Stimulated activated CD8-positive, alpha-beta memory T cell treated with anti-CD3 and anti-CD28 coated beads, Interleukin-15, amount 100 ng/mL, for 4 hours (primary cell): ENCODE measurements around the gene ISM1.
"Not testable (repeated sequence)": the region's sequence is repeated elsewhere in the genome, so short reads cannot be mapped to it uniquely, and the experiment has no call there.

Source experiments
- DNase-seq, 2 donors: peaks; one replicate each; pipeline ENCODE4 v3.0.0-alpha.2; 2020; ENCODE audit warnings: low read depth in 2 of 2

The ISM1 gene

DNA sequence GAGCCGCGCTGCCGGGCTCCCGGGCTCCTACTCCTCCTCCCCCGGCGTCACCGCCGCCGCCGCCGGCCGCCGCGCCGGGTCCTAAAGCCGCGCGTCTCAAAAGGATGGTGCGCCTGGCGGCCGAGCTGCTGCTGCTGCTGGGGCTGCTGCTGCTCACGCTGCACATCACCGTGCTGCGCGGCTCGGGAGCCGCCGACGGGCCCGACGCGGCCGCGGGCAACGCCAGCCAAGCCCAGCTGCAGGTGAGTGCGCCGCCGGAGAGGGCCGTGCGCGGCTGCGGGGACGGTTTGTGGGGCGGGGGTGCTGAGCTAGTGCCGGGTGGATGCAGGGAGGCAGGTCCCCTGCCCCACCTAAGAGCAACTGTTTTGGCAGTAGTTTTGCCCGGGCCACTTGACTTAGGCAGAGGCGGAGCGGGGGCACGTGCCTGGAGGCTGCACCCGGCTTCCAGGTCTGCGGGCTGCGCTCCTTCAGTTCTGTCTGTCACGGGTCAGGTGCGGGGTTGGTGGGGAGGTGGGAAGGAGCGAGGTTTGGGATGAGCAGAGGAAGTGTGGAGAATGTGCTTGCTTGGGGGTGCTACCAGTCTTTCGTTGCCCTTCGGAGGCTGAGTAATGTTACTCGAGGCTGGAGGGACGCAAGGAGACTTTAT, 722 bp downstream of the ISM1 start:
- peak; percentile 14 to 32 for DNase-seq

DNA sequence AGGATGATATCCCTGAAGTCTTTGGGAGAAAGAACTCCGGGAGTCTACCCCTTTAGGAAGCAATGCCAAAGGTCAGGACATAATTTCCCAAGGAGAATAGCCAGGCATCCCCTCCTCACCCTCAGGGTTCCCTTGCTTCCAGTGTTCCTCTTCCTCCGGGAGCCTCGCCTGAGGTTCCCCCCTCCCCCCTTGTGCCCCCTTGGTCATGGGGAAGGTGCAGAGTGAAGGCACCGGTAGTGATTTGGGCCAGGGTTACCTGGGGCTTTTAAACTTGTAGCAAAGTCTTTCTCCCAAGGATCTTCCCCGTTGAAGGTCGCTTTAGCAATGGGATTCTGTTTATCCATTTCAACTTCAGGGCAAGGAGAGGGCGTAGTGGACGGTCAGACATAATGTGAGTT, 1.2 kb downstream of the ISM1 start:
- no peak for DNase-seq

DNA sequence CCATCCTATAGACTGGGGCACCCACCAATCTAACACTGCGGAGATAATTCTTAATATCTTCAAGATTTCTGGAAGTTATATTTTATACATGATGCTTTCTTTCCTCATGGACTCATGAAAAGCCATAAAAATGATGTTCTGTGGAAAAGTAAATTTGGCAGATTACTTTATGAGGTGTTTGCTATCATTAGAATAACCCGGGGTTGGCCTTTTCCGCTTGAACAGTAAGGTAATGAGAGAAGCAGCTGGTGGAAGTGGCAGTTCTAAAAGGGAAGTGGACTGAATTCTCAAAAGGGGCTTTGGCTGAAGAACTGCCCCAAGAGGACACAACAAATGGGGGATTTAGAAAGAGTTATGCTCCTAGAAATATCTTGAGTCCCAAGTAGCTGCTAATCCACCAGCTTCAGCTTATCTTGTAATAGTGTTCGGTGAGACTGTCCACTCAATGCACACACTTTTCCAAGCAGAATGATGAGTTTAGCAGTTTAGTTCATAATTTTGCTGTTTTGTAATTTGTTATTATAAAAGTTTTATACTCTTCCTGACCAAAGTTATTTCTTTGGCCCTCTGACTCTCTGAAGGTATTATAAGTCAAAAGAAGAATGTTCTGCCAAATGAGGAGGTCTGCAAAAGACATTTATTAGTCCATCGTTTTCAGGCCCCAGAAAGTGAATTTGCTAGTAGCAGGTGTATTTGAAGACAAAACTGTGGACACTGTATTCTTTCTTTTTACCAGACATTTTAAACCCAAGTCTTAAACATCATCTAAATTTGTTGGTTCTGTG, 2.9 kb downstream of the ISM1 start:
- DNase-seq: no peak

DNA sequence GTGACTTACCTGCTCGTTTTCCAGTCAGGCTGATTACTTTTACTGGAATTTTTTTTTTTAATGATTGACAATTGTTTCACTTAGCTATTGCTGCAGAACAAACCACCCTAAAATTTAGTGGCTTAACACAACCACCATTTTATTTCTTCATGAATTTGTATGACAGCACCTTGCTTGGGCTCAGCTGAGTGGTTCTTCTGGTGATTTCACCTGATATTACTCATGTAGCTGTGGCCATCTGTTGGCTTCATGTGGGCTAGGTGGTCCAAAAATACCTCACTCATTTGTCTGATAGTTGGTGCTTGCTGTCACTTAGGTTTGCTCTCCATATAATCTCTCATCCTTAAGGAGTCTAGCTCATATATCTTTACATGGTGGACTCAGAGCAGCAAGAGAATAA, 5.3 kb downstream of the ISM1 start:
- DNase-seq: no peak

DNA sequence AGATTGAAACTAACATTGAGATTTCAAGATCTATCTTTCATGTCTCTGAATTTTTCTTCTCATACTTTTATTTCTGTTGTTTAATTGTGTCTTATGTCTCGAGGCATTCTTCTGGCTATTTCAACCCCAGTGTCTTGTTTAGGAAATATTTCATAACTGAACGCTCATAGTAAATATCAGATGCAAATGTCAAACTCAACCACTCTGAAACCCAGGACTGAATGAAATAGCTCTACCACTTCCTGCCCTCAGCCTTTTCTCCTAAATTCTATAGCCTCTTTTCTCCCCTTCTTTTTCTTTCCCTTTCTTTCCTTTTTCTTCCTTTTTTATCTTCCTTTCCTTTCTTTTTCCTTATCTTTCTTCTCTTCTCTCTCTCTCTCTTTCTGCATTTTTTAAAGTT, 7.7 kb downstream of the ISM1 start:
- no peak for DNase-seq

DNA sequence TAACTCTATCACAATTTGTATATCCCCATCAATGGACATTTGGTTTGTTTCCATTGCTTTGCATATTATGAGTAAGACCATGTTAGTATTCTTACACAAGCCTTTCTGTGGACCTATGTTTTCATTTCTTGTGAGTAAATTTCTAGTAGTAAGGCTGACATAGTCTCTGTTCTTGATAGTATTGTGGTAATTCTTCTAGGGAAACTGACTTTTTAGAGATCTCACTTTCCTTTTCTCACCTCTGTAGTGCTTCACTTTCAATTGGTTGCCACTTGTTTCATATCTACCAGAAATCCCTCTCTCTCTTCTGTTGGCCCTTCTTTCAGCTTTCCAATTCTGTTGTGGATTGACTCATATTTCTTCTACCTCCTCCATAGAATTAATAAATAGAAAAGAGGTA, 8.5 kb downstream of the ISM1 start:
- no peak for DNase-seq

DNA sequence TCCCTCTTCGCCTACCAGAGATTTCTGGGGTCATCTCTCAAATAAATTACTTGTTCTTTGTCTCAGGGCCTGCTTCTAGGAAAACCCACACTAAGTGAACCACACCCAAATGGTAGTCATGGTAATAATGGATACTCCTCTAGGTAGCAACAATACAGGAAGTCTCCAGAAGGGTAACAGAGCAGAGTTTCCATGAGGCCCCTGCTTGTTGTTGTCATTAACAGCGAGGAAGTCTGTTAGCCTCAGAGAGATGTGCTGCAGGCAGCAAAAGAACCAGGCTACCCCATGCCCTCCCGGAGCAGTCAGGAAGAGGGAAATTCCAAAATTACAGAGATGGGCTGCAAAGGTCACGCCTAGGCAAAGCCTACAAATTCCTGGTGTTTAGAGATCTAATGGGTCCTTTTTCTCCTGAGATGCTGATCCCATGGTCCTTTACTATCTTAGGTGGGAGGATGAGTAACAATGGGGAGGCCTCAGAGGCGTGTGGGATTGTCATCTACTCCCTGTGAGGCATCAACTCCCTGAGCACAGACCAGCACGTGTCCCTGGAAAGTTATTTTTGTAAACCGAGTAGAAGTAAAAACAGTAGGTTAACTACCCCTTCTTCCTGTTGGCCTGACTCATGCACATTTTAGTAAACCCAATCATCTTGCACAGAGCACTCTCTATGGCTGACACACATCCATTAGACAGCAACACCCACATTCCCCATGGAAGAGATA, 10.1 kb downstream of the ISM1 start:
- DNase-seq: peak in 1 of 2 donors; percentile 18

DNA sequence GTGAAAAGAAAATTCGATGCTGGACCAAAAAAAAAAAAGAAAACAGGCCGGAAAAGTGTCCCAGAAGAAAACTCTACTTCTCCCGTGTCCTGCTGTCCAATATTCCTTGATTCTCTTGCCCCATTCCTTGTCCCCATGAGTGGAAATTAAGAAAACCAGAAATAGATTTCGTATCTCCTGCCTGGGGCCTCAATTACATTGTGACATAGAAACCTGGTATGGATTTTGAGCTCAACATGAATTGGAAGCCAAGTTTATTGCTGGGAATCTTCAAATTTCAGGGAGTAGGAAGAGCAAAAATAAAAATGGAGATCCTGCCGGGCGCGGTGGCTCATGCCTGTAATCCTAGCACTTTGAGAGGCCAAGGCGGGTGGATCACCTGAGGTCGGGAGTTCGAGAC, 11.9 kb downstream of the ISM1 start:
- no peak for DNase-seq

DNA sequence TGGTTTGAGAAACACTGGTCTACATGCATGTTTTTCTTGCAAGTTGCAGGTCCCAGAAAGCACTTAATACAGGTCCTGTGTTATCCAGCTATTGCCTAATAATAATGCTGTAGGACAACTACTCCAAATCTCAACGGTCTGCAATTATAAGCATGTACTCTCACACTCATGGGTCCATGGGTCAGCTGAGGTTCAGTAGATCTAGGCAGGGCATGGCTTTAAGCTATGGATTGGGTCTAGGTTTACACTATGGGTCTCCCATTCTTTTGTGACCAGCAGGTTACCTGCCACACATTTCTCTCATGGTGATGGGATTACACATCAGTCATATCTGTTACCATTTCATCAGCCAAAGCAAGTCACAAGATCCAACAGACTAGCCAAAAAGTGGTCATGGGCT, 13.9 kb downstream of the ISM1 start:
- no peak for DNase-seq

DNA sequence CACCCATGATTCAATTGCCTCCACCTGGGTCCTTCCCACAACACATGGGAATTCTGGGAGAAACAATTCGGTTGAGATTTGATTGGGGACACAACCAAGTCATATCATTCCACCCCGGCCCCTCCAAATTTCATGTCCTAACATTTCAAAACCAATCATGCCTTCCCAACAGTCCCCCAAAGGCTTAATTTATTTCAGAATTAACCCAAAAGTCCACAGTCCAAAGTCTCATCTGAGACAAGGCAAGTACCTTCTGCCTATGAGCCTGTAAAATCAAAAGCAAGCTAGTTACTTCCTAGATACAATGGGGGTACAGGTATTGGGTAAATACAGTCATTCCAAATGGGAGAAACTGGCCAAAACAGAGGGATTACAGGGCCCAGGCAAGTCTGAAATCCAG, 15.3 kb downstream of the ISM1 start:
- DNase-seq: not testable (repeated sequence)

DNA sequence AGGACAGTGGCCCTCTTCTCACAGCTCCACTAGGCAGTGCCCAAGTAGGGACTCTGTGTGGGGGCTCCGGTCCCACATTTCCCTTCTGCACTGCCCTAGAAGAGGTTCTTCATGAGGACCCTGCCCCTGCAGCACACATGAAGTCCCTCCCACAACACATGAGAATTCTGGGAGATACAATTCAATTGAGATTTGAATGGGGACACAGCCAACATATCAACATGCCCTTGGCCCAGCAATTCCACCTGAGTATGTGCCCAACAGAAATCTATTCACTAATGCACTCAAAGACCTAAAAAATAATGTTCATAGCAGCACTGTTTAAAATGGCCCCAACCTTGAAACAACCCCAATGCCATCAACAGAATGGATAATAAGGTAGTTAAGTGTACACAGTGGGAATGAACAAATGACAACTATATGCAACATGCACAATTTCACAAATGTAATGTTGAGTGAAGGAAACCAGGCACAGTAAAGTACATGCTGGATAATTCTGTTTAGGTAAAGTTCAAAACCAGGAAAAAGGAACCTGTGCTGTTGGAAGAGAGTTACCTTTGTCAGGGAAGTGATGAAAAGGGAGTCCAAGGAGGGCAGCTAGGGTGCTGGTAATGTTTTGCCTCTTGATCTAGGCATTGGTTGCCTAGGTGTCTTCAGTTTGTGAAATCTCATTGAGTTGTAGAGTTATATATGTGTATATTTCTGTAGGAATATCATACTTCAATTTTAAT, 16.1 kb downstream of the ISM1 start:
- no peak for DNase-seq

DNA sequence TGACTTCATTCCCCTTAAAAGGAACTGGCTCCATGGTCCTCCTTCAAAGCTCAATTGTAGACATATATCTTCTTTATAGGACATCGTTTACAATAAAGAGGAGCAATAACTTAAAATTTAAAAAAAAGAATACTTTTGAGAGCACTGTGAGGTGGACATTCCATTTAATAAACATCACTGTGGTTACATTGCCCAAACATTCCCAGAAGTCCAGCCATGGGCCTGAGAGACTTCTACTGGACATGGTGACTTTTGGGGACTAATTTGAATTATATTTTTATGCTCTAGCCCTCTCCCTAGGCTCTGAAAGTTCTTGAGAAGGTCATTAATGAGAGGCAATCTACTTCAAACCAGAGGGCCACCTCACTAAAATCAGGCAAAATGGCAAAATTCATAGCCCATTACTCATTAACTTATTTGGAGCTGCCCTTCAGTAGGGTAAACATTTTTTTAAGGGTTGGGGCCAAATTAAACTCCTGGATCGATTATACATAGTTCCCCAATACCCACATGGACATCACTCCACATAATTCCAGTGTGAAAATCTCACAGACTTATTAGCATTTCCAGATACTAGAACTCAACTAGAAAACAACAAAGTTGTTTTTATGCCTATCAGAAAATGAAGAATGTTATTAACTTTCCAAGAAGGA, 17.1 kb downstream of the ISM1 start:
- no peak for DNase-seq

DNA sequence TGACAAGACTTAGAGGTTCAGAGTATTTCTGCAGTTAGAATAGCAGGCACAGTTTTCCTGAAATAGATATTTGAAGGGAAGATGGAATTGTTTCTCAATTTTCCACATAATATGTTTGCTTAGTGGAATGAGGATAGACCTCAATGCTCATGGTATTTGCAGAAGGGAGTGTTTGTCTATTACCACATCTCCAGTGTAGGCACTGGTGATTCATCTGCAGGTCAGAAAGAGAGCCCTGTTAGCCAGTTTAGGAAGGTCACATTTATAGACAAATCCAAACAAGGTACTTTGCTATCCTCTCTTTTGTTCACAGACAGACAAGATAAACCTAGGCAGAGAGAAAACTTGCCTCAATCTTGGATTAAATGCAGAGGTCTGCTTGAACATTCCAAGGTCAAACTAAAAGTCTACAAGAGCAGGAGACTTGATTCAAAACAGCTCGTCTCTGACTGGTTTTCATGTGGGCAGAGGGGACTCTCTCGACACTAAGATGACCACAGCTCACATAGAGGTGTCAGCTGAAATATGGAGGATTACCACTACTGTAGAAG, 22.8 kb downstream of the ISM1 start:
- no peak for DNase-seq

DNA sequence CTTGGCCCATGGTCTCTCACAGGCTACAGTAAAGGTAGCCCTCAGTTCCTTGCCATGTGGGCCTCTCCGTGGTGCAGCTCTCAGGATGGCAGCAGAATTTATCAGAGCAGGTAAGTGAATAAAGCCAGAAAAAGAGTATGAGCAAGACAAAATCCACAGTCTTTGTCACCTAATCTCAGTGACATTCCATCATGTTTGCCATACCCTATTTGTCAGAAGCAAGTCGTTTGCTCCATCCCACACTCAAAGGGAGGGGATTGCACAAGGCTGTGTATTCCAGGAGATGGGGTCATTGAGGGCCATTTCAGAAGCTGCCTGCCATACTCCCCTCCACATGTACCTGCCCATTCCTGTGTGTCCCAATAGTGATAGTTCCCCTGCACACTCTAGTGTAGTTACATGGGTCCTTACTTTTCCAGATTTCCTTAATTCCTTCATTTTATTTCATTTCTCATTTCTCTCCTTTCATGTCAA, 24.2 kb downstream of the ISM1 start:
- no peak for DNase-seq

DNA sequence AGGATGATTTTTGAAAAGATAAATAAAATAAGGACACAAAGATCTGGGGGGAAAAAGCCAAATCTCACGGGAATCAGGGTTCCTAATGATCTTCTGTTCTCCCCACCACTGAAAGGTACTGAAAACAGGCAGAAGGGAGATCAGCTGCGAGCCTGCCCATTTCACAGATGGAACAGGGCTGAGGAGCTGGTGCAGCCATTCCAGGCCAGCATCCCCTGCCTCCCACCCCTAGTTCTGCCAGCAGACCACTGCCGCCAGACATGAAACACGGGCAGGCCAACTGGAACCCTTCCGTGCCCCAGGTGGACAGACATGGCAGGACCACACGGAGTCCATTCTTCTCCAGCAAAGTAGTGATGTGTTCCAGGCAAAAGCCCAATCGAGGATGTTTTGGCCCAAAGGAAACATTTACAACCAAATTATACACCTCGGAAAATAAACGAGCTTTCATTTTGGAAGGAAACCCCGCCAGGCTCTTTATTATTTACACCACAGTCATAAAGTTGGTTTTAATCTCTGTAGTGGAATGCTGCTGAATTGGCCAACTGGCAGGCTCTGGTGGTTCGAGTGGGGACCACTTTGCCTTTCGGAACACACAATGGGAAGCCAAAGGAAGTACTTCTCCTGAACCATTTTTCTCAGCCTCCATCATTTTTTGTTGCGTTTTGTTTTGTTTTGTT, 28.2 kb downstream of the ISM1 start:
- no peak for DNase-seq

DNA sequence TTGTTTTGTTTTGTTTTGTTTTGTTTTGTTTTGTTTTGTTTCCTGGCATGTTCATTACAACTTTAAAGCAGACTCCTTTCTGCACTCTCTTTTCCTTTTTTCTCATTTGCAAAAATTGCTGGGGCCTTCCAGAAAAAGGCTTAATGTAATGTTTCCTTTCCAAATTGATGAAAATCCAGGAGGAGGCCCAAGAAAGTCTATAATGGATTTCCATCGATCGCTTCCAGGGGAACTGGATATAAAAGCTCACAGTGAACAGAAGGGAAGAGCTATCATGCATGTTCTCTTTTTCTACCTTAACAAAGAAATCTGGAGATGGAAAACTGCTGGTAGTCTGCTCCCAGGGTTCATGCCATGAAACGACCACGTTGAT, 28.7 kb downstream of the ISM1 start:
- no peak for DNase-seq

DNA sequence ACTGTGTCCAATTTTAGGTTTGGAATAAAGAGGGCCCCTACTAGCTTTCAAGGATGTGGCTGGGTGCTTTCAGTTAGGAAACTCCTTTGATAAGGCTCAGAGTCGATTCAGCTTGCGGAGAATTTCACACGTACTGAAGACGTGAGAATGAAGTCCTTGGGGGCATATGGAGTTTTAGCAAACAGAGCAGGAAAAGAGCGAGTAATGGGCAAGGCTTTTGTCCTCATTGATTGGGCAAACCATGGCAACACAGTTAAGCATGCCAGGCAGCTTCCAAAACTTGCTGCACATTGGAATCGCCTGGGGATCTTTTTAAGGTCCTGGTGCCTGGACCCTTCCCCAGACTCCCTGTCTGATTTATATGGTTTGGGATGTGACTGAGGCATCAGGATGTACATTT, 29.2 kb downstream of the ISM1 start:
- DNase-seq: no peak

DNA sequence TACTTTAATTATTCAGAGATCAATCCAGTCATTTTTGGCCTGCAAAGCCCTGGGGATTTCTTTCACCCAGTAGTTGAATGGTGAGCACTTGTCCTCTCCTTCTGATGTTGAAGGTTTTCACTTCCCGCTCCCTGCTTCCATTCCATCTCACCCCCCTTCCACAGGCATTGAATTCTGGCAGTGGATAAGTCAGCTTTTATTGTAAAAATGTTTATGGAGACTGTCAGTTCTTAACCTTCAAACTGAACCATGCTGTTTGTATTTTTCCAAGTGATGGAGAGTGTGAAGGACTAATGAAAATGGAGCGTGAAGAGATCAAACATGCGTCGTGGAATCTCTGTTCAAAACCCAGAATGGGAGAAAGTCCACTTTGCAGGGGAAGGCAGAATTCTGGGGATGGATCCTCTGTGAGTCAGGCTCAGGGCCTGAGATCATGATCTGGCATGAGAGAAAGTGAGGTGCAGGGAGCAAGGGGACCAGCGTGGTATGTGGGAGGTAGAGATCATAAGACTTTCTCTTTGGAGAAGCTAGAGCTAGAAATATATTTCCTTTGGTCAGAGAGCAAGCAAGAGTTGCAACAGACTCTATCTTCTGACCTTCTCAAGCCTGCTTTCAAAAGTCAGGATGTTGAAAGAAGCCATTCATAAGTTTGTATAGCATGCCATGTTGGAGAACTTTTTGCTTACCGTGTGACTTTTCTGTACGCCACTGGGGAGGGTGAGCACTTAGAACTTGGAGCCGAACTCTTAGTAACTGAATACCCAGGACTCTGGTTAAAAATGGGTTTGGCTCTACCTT, 30.2 kb downstream of the ISM1 start:
- no peak for DNase-seq

DNA sequence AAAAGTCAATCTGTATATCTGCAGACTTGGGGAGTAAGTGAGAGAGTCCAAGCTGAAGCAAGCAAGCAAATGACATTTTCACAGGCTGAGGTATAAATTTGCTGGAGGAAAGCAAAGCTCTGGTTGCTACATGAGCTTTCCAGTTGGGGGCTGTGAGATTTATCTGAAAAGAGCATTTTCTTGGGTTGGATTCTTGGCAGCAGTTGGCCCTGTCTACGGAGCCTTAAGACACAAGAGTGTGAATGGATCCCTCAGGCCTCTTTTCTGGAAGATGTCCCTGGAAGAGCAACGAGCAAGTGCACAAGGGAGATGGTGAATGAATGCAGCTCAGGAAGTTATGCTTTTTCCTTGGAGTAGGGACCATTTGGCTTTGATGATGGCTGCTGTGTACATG, 30.8 kb downstream of the ISM1 start:
- DNase-seq: no peak

DNA sequence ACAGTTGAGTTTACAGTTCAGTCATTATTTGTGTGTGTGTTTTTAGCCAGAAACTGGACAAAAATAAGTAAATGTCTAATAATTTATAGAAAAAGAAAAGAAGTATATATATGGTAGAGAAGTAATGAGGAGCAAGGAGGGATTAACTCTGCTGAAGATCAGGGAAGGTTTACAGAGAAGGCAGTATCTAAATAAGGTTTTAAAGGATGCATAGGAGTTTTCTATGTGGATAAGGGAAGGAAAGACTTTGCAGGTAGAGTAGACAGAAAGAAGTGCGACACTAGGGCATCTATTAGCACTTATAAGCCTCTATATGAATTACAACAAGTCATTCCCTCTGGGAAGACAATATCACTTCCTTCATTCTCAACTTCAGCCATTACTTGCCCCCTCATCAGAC, 34.3 kb downstream of the ISM1 start:
- DNase-seq: no peak
